ENCODE results near the gene STRAP. TPM values are rescaled to one million over a fixed set of nuclear protein-coding genes. Genes with fewer than 3 reads are reported as not detected.
A peak's percentile ranks its signal among the peaks of the same experiment; 100 is the strongest.

The STRAP gene
- total and polyA plus RNA-seq, 10 of the 15 experiments (the other 5 are each of a cell fraction or from before 2014, with no cell fraction given) = 64.3 to 281 (median 119) TPM

DNA sequence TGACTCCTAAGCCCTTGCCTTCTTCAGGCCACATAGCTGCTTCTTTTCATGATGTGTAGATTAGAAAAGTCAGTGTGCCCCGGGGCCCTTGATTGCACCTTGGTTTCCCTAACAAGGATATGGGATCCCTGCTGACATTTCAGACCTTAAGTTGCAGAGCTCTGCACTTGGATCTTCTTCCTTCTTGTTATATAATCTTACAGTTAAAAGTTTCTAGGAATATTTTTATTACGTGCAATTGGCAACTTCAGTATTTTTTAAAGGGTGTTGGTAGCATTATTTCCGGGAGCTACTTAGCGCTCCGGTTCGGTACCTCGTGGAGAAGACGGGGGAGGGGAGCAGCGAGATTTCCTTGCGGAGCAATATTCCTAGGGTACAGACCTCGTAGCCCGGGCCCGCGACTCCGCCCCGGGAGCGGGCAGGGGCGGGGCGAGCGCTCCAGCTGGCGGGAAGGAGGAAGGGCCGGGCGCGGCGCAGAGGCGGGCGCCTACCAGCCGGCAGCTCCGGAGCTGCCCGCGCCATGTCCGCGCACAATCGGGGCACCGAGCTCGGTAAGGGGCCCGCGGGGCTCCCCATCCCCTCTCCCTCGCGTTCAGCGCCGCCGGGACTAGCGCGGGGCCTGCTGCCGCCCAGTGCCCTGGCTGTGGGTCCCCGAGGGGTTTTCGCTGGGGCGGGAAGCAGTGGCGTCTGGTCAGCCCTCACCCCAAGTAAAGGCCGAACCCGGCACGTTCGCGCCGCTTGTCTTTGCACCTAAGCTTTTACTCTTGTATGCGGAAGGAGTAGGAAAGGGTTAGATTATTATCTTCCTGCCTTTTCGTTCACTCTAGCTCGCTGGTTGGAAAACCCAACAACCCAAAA is 28.9 kb downstream of the STRAP start, which contains the start of gene DERA (continued):
- TF ChIP-seq TAF1 (IDR thresholded peaks at IDR 0.05; ENCODE audit: borderline replicate concordance, low read depth, low read length) (peak; percentile 65; the same call in 1 of the 2 replicates), NR2C1 (IDR thresholded peaks at IDR 0.05) (no peak), GATAD2B (conservative IDR thresholded peaks at IDR 0.05; ENCODE audit: low read depth) (peak; percentile 93), HDGF (IDR thresholded peaks at IDR 0.05) (0 out of 2 replicates have a peak, but pooled peaks have one; percentile 14), YBX1 (IDR thresholded peaks at IDR 0.05) (no peak), FOXM1 (IDR thresholded peaks at IDR 0.05; ENCODE audit: low read depth, low read length) (no peak), MYB (IDR thresholded peaks at IDR 0.05; ENCODE audit: borderline replicate concordance, low read depth, low read length) (no peak), PML (IDR thresholded peaks at IDR 0.05; ENCODE audit: low read length) (peak; percentile 88), MXI1 (IDR thresholded peaks at IDR 0.05; ENCODE audit: low read depth, low read length) (no peak), KAT2A (conservative IDR thresholded peaks at IDR 0.05; ENCODE audit: control insufficient read depth, low read depth, low read length) (no peak), ZNF687 (IDR thresholded peaks at IDR 0.05) (peak; percentile 73; the same call in 1 of the 2 replicates), SMARCA5 (IDR thresholded peaks at IDR 0.05) (0 out of 2 replicates have a peak, but pooled peaks have one; percentile 70), SIX5 (IDR thresholded peaks at IDR 0.05; ENCODE audit: low read depth, low read length, severe bottlenecking) (no peak)
- TF ChIP-seq, protein P1, sequence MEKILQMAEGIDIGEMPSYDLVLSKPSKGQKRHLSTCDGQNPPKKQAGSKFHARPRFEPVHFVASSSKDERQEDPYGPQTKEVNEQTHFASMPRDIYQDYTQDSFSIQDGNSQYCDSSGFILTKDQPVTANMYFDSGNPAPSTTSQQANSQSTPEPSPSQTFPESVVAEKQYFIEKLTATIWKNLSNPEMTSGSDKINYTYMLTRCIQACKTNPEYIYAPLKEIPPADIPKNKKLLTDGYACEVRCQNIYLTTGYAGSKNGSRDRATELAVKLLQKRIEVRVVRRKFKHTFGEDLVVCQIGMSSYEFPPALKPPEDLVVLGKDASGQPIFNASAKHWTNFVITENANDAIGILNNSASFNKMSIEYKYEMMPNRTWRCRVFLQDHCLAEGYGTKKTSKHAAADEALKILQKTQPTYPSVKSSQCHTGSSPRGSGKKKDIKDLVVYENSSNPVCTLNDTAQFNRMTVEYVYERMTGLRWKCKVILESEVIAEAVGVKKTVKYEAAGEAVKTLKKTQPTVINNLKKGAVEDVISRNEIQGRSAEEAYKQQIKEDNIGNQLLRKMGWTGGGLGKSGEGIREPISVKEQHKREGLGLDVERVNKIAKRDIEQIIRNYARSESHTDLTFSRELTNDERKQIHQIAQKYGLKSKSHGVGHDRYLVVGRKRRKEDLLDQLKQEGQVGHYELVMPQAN (conservative IDR thresholded peaks at IDR 0.05) = peak; percentile 87
- TF ChIP-seq, protein P2, sequence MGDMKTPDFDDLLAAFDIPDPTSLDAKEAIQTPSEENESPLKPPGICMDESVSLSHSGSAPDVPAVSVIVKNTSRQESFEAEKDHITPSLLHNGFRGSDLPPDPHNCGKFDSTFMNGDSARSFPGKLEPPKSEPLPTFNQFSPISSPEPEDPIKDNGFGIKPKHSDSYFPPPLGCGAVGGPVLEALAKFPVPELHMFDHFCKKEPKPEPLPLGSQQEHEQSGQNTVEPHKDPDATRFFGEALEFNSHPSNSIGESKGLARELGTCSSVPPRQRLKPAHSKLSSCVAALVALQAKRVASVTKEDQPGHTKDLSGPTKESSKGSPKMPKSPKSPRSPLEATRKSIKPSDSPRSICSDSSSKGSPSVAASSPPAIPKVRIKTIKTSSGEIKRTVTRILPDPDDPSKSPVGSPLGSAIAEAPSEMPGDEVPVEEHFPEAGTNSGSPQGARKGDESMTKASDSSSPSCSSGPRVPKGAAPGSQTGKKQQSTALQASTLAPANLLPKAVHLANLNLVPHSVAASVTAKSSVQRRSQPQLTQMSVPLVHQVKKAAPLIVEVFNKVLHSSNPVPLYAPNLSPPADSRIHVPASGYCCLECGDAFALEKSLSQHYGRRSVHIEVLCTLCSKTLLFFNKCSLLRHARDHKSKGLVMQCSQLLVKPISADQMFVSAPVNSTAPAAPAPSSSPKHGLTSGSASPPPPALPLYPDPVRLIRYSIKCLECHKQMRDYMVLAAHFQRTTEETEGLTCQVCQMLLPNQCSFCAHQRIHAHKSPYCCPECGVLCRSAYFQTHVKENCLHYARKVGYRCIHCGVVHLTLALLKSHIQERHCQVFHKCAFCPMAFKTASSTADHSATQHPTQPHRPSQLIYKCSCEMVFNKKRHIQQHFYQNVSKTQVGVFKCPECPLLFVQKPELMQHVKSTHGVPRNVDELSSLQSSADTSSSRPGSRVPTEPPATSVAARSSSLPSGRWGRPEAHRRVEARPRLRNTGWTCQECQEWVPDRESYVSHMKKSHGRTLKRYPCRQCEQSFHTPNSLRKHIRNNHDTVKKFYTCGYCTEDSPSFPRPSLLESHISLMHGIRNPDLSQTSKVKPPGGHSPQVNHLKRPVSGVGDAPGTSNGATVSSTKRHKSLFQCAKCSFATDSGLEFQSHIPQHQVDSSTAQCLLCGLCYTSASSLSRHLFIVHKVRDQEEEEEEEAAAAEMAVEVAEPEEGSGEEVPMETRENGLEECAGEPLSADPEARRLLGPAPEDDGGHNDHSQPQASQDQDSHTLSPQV (IDR thresholded peaks at IDR 0.05) = no peak

Measured in GM12878 (cell line).